DND-41 (cell line): ENCODE results near the gene PDCL2.
"Not testable (repeated sequence)": the region's sequence is repeated elsewhere in the genome, so short reads cannot be mapped to it uniquely, and the experiment has no call there.

Experiments
- EZH2 ChIP-seq: IDR thresholded peaks from 3 replicates; pipeline ENCODE4 v1.6.1; 2012; ENCODE audit warnings: borderline replicate concordance, low read depth, mild to moderate bottlenecking, moderate library complexity, low read length, inconsistent platforms; ENCODE audit not compliant: severe bottlenecking
- TF ChIP-seq, protein P1 (sequence below): IDR thresholded peaks from 2 replicates; pipeline ENCODE4 v1.5.1; 2012; ENCODE audit warnings: borderline replicate concordance, low read length, moderate library complexity, mild to moderate bottlenecking; ENCODE audit not compliant: poor library complexity, severe bottlenecking; ENCODE audit errors: extremely low read depth

DNA sequence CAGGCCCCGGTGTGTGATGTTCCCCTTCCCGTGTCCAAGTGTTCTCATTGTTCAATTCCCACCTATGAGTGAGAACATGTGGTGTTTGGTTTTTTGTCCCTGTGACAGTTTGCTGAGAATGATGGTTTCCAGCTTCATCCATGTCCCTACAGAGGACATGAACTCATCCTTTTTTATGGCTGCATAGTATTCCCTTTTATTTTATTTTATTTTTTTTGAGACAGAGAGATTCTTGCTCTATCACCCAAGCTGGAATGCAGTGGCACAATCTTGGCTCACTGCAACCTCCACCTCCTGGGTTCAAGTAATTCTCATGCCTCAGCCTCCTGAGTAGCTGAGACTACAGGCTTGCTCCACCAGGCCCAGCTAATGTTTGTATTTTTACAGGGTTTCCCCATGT lies 9.3 kb downstream of the PDCL2 start:
- TF ChIP-seq, protein P1, sequence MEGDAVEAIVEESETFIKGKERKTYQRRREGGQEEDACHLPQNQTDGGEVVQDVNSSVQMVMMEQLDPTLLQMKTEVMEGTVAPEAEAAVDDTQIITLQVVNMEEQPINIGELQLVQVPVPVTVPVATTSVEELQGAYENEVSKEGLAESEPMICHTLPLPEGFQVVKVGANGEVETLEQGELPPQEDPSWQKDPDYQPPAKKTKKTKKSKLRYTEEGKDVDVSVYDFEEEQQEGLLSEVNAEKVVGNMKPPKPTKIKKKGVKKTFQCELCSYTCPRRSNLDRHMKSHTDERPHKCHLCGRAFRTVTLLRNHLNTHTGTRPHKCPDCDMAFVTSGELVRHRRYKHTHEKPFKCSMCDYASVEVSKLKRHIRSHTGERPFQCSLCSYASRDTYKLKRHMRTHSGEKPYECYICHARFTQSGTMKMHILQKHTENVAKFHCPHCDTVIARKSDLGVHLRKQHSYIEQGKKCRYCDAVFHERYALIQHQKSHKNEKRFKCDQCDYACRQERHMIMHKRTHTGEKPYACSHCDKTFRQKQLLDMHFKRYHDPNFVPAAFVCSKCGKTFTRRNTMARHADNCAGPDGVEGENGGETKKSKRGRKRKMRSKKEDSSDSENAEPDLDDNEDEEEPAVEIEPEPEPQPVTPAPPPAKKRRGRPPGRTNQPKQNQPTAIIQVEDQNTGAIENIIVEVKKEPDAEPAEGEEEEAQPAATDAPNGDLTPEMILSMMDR = not testable (repeated sequence)
- TF ChIP-seq EZH2 = not testable (repeated sequence)
